ENCODE measurements around the gene PSME2.
"Not testable (repeated sequence)": the region's sequence is repeated elsewhere in the genome, so short reads cannot be mapped to it uniquely, and the experiment has no call there.

The PSME2 gene

GRCh38 chr14:24105609-24106239, 40.7 kb downstream of the PSME2 start:
- peak; percentile 28; the same call in 1 of the 2 replicates for TF ChIP-seq PRDM10 (tag by site-specific recombination; IDR thresholded peaks at IDR 0.05)
- not testable (repeated sequence) for H3K9me3 ChIP-seq (ENCODE audit: control insufficient read depth, insufficient read depth, low read depth, low read length); H3K4me3 ChIP-seq (ENCODE audit: low read depth, low read length); H3K27ac ChIP-seq (ENCODE audit: extremely low read depth, low read depth, low read length); H3K4me1 ChIP-seq (ENCODE audit: control insufficient read depth, insufficient read depth, low read length)
- ChIA-PET POLR2A (interaction anchor here (1.2 to 7.1 kb wide), 3 partner anchors 11 to 48 kb away, joined by 5 to 56 read pairs (median 5); partner anchors contain the start of genes EMC9 and PCK2), CTCF (interaction anchor here (0.6 to 8.9 kb wide), 7 partner anchors 12 to 202 kb away, joined by 3 to 163 read pairs (median 5); partner anchors contain the start of genes CIDEB, IRF9 and PCK2)
- H3K36me3 ChIP-seq (ENCODE audit: control insufficient read depth in 2 of 2, insufficient read depth in 1 of 2, low read length in 2 of 2): peaks cover 0 to 25% of the 10 kb centered on the region in 2 experiments; a peak in 2 of 3 replicates

GRCh38 chr14:24103451-24103850, 43.0 kb downstream of the PSME2 start:
- Histone ChIP-seq H3K9me3 (ENCODE audit: control insufficient read depth, insufficient read depth, low read depth, low read length) (no peaks in the 10 kb centered on the region), H3K27ac (ENCODE audit: extremely low read depth, low read depth, low read length) (no peak overlapping the region), H3K4me1 (ENCODE audit: control insufficient read depth, insufficient read depth, low read length) (no peaks in the 10 kb centered on the region), H3K4me3 (ENCODE audit: low read depth, low read length) (no peak overlapping the region), H3K36me3 (ENCODE audit: control insufficient read depth in 2 of 2, insufficient read depth in 1 of 2, low read length in 2 of 2) (peaks cover 0 to 47% of the 10 kb centered on the region in 2 experiments; a peak in 2 of 3 replicates)
- POLR2A ChIA-PET: interaction anchor here (1.8 to 1.9 kb wide), 2 partner anchors 9 to 11 kb away, joined by 7 to 14 read pairs; partner anchors contain the start of genes DCAF11, NRL and PCK2
- CTCF ChIA-PET: interaction anchor here (7.5 to 8.9 kb wide), 2 partner anchors 10 to 46 kb away, joined by 145 to 163 read pairs; partner anchors contain the start of gene PCK2
- TF ChIP-seq ZNF266 (tag by site-specific recombination; IDR thresholded peaks at IDR 0.05; ENCODE audit: low read depth): no peak
- no peak for TF ChIP-seq ZBTB7A (tag by site-specific recombination; IDR thresholded peaks at IDR 0.05; ENCODE audit: low read depth)
- TF ChIP-seq ZNF274 (IDR thresholded peaks at IDR 0.05; ENCODE audit: low read length): no peak
- no peak for TF ChIP-seq ZNF274 (tag by site-specific recombination; IDR thresholded peaks at IDR 0.05; ENCODE audit: borderline replicate concordance)
- no peak for TF ChIP-seq ZNF169 (tag by site-specific recombination; IDR thresholded peaks at IDR 0.05)
- TF ChIP-seq CTCF (tag by site-specific recombination; IDR thresholded peaks at IDR 0.05): no peak

GRCh38 chr14:24102357-24103048, 43.9 kb downstream of the PSME2 start:
- H3K9me3 ChIP-seq (ENCODE audit: control insufficient read depth, insufficient read depth, low read depth, low read length): no peaks in the 10 kb centered on the region
- TF ChIP-seq OSR2 (tag by site-specific recombination; IDR thresholded peaks at IDR 0.05) (no peak), ZNF521 (tag by site-specific recombination; IDR thresholded peaks at IDR 0.05) (no peak), ZNF214 (tag by site-specific recombination; IDR thresholded peaks at IDR 0.05; ENCODE audit: borderline replicate concordance) (no peak), ZNF138 (tag by site-specific recombination; IDR thresholded peaks at IDR 0.05; ENCODE audit: borderline replicate concordance) (no peak), ZNF10 (tag by site-specific recombination; IDR thresholded peaks at IDR 0.05) (no peak), ZNF596 (tag by site-specific recombination; IDR thresholded peaks at IDR 0.05) (no peak), ZNF48 (tag by site-specific recombination; IDR thresholded peaks at IDR 0.05) (no peak), BCL11A (tag by site-specific recombination; IDR thresholded peaks at IDR 0.05; ENCODE audit: low read depth) (no peak), ZSCAN30 (tag by site-specific recombination; IDR thresholded peaks at IDR 0.05) (no peak), OVOL3 (tag by site-specific recombination; IDR thresholded peaks at IDR 0.05) (no peak), ZNF280D (tag by site-specific recombination; IDR thresholded peaks at IDR 0.05) (no peak), ZNF776 (tag by site-specific recombination; IDR thresholded peaks at IDR 0.05; ENCODE audit: borderline replicate concordance) (no peak), ZNF585B (tag by site-specific recombination; IDR thresholded peaks at IDR 0.05) (no peak), ZNF223 (tag by site-specific recombination; IDR thresholded peaks at IDR 0.05) (no peak)
- H3K4me1 ChIP-seq (ENCODE audit: control insufficient read depth, insufficient read depth, low read length): no peaks in the 10 kb centered on the region
- CTCF ChIA-PET: interaction anchor here (0.7 to 8.9 kb wide), 3 partner anchors 9 to 22 kb away, joined by 3 to 145 read pairs (median 6); partner anchors contain the start of gene PCK2
- H3K4me3 ChIP-seq (ENCODE audit: low read depth, low read length): no peak overlapping the region
- POLR2A ChIA-PET: interaction anchor here (0.7 to 1.9 kb wide), 5 partner anchors 8 to 1109 kb away, joined by 3 to 14 read pairs (median 3); partner anchors contain the start of genes DCAF11 and PCK2
- no peak overlapping the region for H3K27ac ChIP-seq (ENCODE audit: extremely low read depth, low read depth, low read length)
- H3K36me3 ChIP-seq (ENCODE audit: control insufficient read depth in 2 of 2, insufficient read depth in 1 of 2, low read length in 2 of 2): peaks cover 0 to 53% of the 10 kb centered on the region in 2 experiments; a peak in 2 of 3 replicates
